Thyroid gland (tissue), 4 donors: Measurements from ENCODE around the gene ADM2. TPM values are rescaled to one million over a fixed set of nuclear protein-coding genes. Genes with fewer than 3 reads are reported as not detected.
"Not testable (repeated sequence)": the region's sequence is repeated elsewhere in the genome, so short reads cannot be mapped to it uniquely, and the experiment has no call there.

Experiments used
- DNase-seq, 2 donors: peaks; one replicate each; pipeline ENCODE4 v3.0.0-alpha.2; 2019
- H3K27ac ChIP-seq, 3 donors: fragments of 200-600 bp; sonication (generic); 1 replicate in 2 of 3; 2 replicates in 1 of 3; pipeline ENCODE4 v1.5.1; 2016 to 2019; ENCODE audit warnings: mild to moderate bottlenecking in 1 of 3, moderate library complexity in 1 of 3
- H3K27me3 ChIP-seq: fragments of 200-600 bp; sonication (generic); one replicate; pipeline ENCODE4 v1.5.1; 2019
- H3K36me3 ChIP-seq, 2 donors: fragments of 200-600 bp; sonication (generic); one replicate each; pipeline ENCODE4 v1.5.1; 2016 to 2019
- H3K4me1 ChIP-seq, 2 donors: fragments of 200-600 bp; sonication (generic); one replicate each; pipeline ENCODE4 v1.5.1; 2017 to 2019
- H3K4me3 ChIP-seq, 3 donors: fragments of 200-600 bp; sonication (generic); replicated peaks in 1 of 3; 1 replicate in 2 of 3; 2 replicates in 1 of 3; pipeline ENCODE4 v1.5.1; 2016; ENCODE audit warnings: mild to moderate bottlenecking in 1 of 3
- H3K9me3 ChIP-seq: fragments of 200-600 bp; sonication (generic); one replicate; pipeline ENCODE4 v1.5.1; 2017
- POLR2A ChIP-seq, 2 donors: fragments of 450-650 bp; IDR thresholded peaks; one replicate each; pipeline ENCODE4 v1.6.1; 2017; ENCODE audit warnings: antibody characterized with exemption in 2 of 2, mild to moderate bottlenecking in 2 of 2, moderate library complexity in 1 of 2
- WGBS, 2 donors: methylation state at CpG; one replicate each; pipeline ENCODE4 v1.1.5; 2017; 5-methylcytosine and 5-hydroxymethylcytosine counted together
- intact Hi-C: fragments of 100-400 bp; cut with DNase I; formaldehyde crosslinking; loops from one replicate; pipeline ENCODE4 v1.15.1; 2023
- total RNA-seq, 4 donors: library from RNA; depleted of rRNA; stranded (reverse); fragments of >200 nt; gene quantifications; one replicate each; pipeline ENCODE4 v1.2.3, GENCODE V29; 2016
- TF ChIP-seq, protein P1 (sequence below), 6 experiments: fragments of 200-600 bp in 3 of 6; fragments of 450-650 bp in 3 of 6; sonication (generic) in 3 of 6; IDR thresholded peaks; one replicate each; pipeline ENCODE4 v1.5.1; 2016 to 2019; ENCODE audit warnings: antibody characterized with exemption in 6 of 6, mild to moderate bottlenecking in 2 of 6, inconsistent platforms in 1 of 6, moderate library complexity in 1 of 6

ADM2 gene, protein sequence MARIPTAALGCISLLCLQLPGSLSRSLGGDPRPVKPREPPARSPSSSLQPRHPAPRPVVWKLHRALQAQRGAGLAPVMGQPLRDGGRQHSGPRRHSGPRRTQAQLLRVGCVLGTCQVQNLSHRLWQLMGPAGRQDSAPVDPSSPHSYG
- 10 to 100 TPM in 1 of 4 donors, 1 to 10 TPM in 3; 5.2 to 23.5 (median 6.6) TPM for total RNA-seq

DNA sequence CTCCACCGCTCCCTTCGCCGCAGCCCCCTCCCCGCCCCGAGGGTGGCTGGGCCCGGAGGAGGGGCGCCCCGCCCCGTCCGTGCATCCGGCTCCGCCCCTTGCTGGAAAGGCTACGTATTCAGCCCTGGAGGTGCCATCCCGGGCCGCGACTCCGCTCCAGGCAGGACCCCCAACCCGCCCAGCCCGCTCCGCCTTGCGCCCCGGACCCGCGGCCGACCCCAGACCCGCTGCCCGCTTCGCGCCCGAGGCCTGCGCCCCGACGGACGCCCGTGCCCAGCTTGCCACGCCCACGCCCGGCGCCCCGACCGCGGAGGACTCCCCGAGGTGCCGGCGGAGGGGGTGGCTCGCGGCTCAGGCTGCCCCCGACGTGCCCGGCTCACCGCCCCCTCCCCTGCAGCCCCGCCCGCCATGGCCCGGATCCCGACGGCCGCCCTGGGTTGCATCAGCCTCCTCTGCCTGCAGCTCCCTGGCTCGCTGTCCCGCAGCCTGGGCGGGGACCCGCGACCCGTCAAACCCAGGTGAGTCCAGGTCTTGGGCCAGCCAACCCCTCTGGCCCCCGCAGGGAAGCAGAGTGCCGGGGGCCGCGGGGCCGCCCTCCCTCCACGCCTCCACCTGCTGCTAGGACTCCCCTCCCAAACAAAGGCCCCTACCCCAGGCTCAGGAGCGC is at the start of gene ADM2:
Gene ADM2 (plus strand): TSS at position 104 of the 667 bp plus-strand sequence. CDS start 305 bp downstream, at position 409.
- intact Hi-C loops = no loop called here
- Histone ChIP-seq H3K36me3 (no peaks in the 10 kb centered on the region), H3K4me3 (peak within 1 kb of the TSS; percentile 24 to 58 (median 54)), H3K4me1 (peaks cover 51 to 61% of the 10 kb centered on the region in 2 donors), H3K27ac (peak within 1 kb of the TSS; percentile 73 to 92 (median 86)), H3K9me3 (no peaks in the 10 kb centered on the region), H3K27me3 (no peaks in the 10 kb centered on the region)
- WGBS, 2 donors = 0 to 5% methylated on average over 4 to 13 of the region's 70 CpGs
- peak; percentile 68 for DNase-seq
- peak in 1 of 2 donors; percentile 50 for TF ChIP-seq POLR2A (IDR thresholded peaks at IDR 0.05)
- TF ChIP-seq, protein P1, sequence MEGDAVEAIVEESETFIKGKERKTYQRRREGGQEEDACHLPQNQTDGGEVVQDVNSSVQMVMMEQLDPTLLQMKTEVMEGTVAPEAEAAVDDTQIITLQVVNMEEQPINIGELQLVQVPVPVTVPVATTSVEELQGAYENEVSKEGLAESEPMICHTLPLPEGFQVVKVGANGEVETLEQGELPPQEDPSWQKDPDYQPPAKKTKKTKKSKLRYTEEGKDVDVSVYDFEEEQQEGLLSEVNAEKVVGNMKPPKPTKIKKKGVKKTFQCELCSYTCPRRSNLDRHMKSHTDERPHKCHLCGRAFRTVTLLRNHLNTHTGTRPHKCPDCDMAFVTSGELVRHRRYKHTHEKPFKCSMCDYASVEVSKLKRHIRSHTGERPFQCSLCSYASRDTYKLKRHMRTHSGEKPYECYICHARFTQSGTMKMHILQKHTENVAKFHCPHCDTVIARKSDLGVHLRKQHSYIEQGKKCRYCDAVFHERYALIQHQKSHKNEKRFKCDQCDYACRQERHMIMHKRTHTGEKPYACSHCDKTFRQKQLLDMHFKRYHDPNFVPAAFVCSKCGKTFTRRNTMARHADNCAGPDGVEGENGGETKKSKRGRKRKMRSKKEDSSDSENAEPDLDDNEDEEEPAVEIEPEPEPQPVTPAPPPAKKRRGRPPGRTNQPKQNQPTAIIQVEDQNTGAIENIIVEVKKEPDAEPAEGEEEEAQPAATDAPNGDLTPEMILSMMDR (IDR thresholded peaks at IDR 0.05) = no peak

DNA sequence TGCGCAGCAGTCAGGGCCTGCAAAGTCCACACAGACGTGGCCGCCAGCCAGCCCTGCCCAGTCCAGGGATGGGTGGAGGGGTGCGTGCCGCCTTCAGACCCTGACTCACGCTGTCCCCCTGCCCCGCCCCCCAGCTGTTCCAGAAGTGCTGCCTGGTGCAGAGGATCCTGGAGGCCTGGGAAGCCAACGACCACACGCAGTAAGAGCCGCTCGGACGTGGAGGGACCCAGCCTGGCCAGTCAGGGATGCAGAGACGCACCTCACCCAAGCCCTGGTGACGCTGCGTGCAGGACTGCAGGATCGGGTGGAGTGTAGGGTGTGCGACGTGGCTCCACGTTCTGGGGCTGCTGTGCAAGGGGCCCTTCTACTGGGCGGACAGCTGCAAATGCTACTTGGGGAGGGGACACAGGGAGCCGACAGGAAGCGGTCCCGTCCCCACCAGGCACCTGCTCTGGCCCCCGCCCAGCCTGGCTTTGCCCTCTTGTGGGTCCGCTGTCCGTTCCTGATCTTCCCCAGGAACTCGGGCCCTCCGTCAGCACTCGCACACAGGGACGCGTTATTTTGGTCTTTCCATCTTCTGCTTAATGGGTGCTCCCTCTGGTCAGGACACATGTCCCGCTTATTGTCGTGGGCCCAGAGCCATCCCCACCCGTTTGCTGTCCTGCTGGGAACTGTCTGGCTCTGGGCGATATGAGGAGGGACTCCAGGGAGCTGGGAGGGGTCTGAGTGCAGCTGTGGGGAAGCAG is 49.0 kb upstream of the ADM2 start:
- DNase-seq = no peak
- no peak overlapping the region for H3K4me3 ChIP-seq
- H3K27ac ChIP-seq = no peak overlapping the region
- TF ChIP-seq, protein P1 (IDR thresholded peaks at IDR 0.05) = no peak
- TF ChIP-seq POLR2A (IDR thresholded peaks at IDR 0.05) = no peak
- no peaks in the 10 kb centered on the region for H3K9me3 ChIP-seq
- intact Hi-C loops = no loop called here
- H3K36me3 ChIP-seq = peaks cover 41 to 47% of the 10 kb centered on the region in 2 donors
- H3K4me1 ChIP-seq = no peaks in the 10 kb centered on the region
- 94 to 98% methylated on average over 18 to 20 of the region's 35 CpGs for WGBS, 2 donors
- no peaks in the 10 kb centered on the region for H3K27me3 ChIP-seq

DNA sequence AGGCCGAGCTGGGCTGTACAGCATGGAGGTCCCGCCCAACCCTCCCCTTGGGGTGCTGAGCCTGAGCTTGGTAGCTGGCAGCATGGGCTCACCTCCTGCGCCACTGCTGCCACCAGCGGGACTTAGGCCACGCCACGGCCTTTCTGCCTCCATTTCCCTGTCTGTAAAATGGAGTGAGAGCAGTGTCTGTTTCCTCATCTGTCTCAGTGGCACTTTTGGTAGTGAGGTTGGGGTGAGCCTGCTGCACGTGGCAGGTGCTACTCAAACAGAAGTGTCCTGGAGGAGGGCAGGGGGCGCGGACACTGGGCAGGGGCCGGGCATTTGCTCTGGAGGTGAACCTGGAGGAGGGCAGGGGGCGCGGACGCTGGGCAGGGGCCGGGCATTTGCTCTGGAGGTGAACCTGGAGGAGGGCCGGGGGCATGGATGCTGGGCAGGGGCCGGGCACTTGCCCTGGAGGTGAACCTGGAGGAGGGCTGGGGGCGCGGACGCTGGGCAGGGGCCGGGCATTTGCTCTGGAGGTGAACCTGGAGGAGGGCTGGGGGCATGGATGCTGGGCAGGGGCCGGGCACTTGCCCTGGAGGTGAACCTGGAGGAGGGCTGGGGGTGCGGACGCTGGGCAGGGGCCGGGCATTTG is 48.3 kb upstream of the ADM2 start:
- H3K36me3 ChIP-seq = peaks cover 47 to 51% of the 10 kb centered on the region in 2 donors
- intact Hi-C loops, H3K4me3 ChIP-seq, H3K9me3 ChIP-seq, H3K4me1 ChIP-seq, H3K27me3 ChIP-seq, H3K27ac ChIP-seq, DNase-seq: not testable (repeated sequence)
- 82 to 100% methylated on average over 1 to 4 of the region's 24 CpGs for WGBS, 2 donors

DNA sequence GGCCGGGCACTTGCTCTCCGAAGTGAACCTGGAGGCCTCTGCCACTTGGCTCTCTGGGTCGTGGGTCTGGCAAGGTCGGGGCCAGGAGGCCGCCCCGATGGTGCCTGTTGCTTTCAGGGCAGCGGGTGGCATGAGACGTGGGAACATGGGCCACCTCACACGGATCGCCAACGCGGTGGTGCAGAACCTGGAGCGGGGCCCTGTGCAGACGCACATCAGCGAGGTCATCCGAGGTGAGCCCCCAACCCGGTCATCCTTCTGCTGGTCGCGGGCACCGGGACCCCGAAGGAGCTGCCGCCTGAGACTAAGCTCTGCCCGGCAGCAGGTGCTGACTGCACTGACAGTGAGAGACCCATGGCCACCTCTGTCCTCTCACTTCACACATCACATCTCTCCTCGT is 46.5 kb upstream of the ADM2 start:
- intact Hi-C loops = no loop called here
- DNase-seq = no peak
- no peaks in the 10 kb centered on the region for H3K27me3 ChIP-seq
- 87 to 92% methylated on average over 12 to 16 of the region's 24 CpGs for WGBS, 2 donors
- H3K4me1 ChIP-seq = no peaks in the 10 kb centered on the region
- H3K9me3 ChIP-seq = no peaks in the 10 kb centered on the region
- H3K4me3 ChIP-seq = no peak overlapping the region
- no peak overlapping the region for H3K27ac ChIP-seq
- TF ChIP-seq, protein P1 (IDR thresholded peaks at IDR 0.05) = no peak
- TF ChIP-seq POLR2A (IDR thresholded peaks at IDR 0.05) = no peak
- H3K36me3 ChIP-seq = peaks cover 60 to 61% of the 10 kb centered on the region in 2 donors

DNA sequence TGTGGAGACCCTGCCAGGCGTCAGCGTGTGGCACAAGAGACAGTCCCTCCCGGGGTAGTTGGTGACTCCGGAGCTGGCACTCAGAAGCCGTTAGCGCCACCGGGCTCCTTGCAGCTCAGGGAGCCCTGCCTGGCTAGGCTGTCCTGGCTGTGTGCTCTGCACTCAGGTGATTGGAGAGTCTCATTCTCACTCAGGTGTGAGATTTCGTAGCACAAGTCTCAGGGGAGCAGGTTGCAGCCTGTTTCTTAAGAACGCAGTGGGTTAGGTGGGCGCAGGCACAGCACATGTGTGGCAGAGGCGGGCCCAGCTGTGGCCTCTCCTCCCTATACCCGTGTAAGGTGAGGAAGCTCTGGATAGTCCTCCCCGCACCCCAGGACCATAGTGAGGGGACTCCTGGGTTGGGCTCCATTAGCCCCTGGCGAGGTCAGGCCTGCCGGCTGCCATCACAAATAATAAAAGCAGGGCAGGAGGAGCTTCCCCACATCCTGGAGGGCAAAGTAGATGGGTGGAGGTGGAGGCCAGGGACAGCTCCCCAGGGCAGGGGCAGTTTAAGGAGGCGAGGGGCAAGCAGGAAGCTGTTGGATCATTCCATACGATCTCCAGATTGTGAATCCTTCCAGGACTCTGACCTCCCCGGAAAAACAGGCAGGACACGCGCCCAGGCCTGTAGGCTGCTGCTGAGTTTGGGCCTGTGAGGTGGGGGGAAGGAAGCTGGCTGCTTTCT is 45.9 kb upstream of the ADM2 start:
- no peak for DNase-seq
- no peak for TF ChIP-seq POLR2A (IDR thresholded peaks at IDR 0.05)
- TF ChIP-seq, protein P1 (IDR thresholded peaks at IDR 0.05) = no peak
- WGBS, 2 donors = 87 to 91% methylated on average over 14 to 20 of the region's 20 CpGs
- no peak overlapping the region for H3K4me3 ChIP-seq
- no peaks in the 10 kb centered on the region for H3K9me3 ChIP-seq
- H3K4me1 ChIP-seq = no peaks in the 10 kb centered on the region
- H3K36me3 ChIP-seq = peaks cover 60 to 61% of the 10 kb centered on the region in 2 donors
- no peak overlapping the region for H3K27ac ChIP-seq
- H3K27me3 ChIP-seq = no peaks in the 10 kb centered on the region
- intact Hi-C loops = no loop called here
